ENCODE measurements around the gene ALOX15B. TPM values are rescaled to one million over a fixed set of nuclear protein-coding genes. Genes with fewer than 3 reads are reported as not detected.
A peak's percentile ranks its signal among the peaks of the same experiment; 100 is the strongest.
"Not testable (repeated sequence)": the region's sequence is repeated elsewhere in the genome, so short reads cannot be mapped to it uniquely, and the experiment has no call there.

Gene ALOX15B
- total RNA-seq, 5 donors from 2014 or later (not counting 1 experiment from before 2014, with no cell fraction given) = 0.10 to 0.20 (median 0.13) TPM; not detected in 2

- no peaks in the 10 kb centered on the region for H3K36me3 ChIP-seq (ENCODE audit: control insufficient read depth in 2 of 2, extremely low read depth in 1 of 2, insufficient read depth in 1 of 2, low read length in 1 of 2)
- no CpG with 5 or more reads among the region's 3 CpGs for WGBS (ENCODE audit: insufficient coverage)
- H3K9me3 Mint-ChIP-seq = no peaks in the 10 kb centered on the region
- peaks cover 6 to 39% of the 10 kb centered on the region in 2 experiments for H3K4me1 ChIP-seq (ENCODE audit: control insufficient read depth in 1 of 2, extremely low read depth in 1 of 2, insufficient read depth in 2 of 2, low read length in 2 of 2)
- ChIA-PET POLR2A (interaction anchor here in 1 of 2 donors (0.5 kb wide), 1 partner anchor 150 kb away, joined by 3 read pairs; no protein-coding TSS in a partner anchor), CTCF (interaction anchor here (0.5 to 1.9 kb wide), 7 partner anchors 14 to 313 kb away, joined by 3 to 10 read pairs (median 5); no protein-coding TSS in a partner anchor)
- peaks cover 8 to 68% of the 10 kb centered on the region in 2 experiments for H3K27me3 ChIP-seq (replicated peaks in 1 of 2; ENCODE audit: control insufficient read depth in 2 of 2, extremely low read depth in 1 of 2, insufficient read depth in 2 of 2, low read length in 1 of 2)
- ATAC-seq (replicated peaks in 1 of 4) = no peak
- H3K27me3 Mint-ChIP-seq = peaks cover 36 to 49% of the 10 kb centered on the region in 2 donors
- peak overlapping the region in 1 of 3 donors; percentile 71 for H3K4me3 Mint-ChIP-seq
- H3K9me3 ChIP-seq = no peaks in the 10 kb centered on the region
- H3K27ac ChIP-seq (ENCODE audit: low read length) = no peak overlapping the region
- H3K4me3 ChIP-seq (ENCODE audit: control insufficient read depth in 1 of 2, extremely low read depth in 1 of 2, low read length in 1 of 2) = no peak overlapping the region
- H3K36me3 Mint-ChIP-seq = no peaks in the 10 kb centered on the region
- peaks cover 31 to 37% (median 33%) of the 10 kb centered on the region in 3 donors for H3K4me1 Mint-ChIP-seq
- H3K27ac Mint-ChIP-seq = no peak overlapping the region
- no peak for DNase-seq
Measured at GRCh38 chr17:8075081-8075480, 36.2 kb downstream of the ALOX15B start.

GRCh38 chr17:8075574-8076342 lies 36.9 kb downstream of the ALOX15B start:
- 90% methylated on average over 6 of the region's 14 CpGs for WGBS (ENCODE audit: insufficient coverage)
- peaks cover 36 to 41% (median 36%) of the 10 kb centered on the region in 3 donors for H3K4me1 Mint-ChIP-seq
- no peak overlapping the region for H3K27ac Mint-ChIP-seq
- DNase-seq = no peak
- Histone ChIP-seq H3K27me3 (replicated peaks in 1 of 2; ENCODE audit: control insufficient read depth in 2 of 2, extremely low read depth in 1 of 2, insufficient read depth in 2 of 2, low read length in 1 of 2) (peaks cover 8 to 67% of the 10 kb centered on the region in 2 experiments), H3K27ac (ENCODE audit: low read length) (no peak overlapping the region), H3K36me3 (ENCODE audit: control insufficient read depth in 2 of 2, extremely low read depth in 1 of 2, insufficient read depth in 1 of 2, low read length in 1 of 2) (no peaks in the 10 kb centered on the region), H3K4me1 (ENCODE audit: control insufficient read depth in 1 of 2, extremely low read depth in 1 of 2, insufficient read depth in 2 of 2, low read length in 2 of 2) (peaks cover 6 to 45% of the 10 kb centered on the region in 2 experiments), H3K9me3 (no peaks in the 10 kb centered on the region), H3K4me3 (ENCODE audit: control insufficient read depth in 1 of 2, extremely low read depth in 1 of 2, low read length in 1 of 2) (no peak overlapping the region)
- no peak for ATAC-seq (replicated peaks in 1 of 4)
- no peaks in the 10 kb centered on the region for H3K36me3 Mint-ChIP-seq
- H3K9me3 Mint-ChIP-seq = no peaks in the 10 kb centered on the region
- POLR2A ChIA-PET = no interaction called here
- H3K27me3 Mint-ChIP-seq = peaks cover 32 to 43% of the 10 kb centered on the region in 2 donors
- H3K4me3 Mint-ChIP-seq = no peak overlapping the region
- CTCF ChIA-PET = interaction anchor here in 1 of 2 donors (1.1 to 1.9 kb wide), 2 partner anchors 15 to 35 kb away, joined by 5 to 10 read pairs; no protein-coding TSS in a partner anchor

- CTCF ChIA-PET = interaction anchor here in 1 of 2 donors (0.6 kb wide), 1 partner anchor 141 kb away, joined by 3 read pairs; no protein-coding TSS in a partner anchor
- Histone ChIP-seq H3K27me3 (replicated peaks in 1 of 2; ENCODE audit: control insufficient read depth in 2 of 2, extremely low read depth in 1 of 2, insufficient read depth in 2 of 2, low read length in 1 of 2) (peaks cover 8 to 58% of the 10 kb centered on the region in 2 experiments), H3K27ac (ENCODE audit: low read length) (no peak overlapping the region), H3K4me1 (ENCODE audit: control insufficient read depth in 1 of 2, extremely low read depth in 1 of 2, insufficient read depth in 2 of 2, low read length in 2 of 2) (peaks cover 6 to 45% of the 10 kb centered on the region in 2 experiments), H3K36me3 (ENCODE audit: control insufficient read depth in 2 of 2, extremely low read depth in 1 of 2, insufficient read depth in 1 of 2, low read length in 1 of 2) (no peaks in the 10 kb centered on the region), H3K9me3 (no peaks in the 10 kb centered on the region), H3K4me3 (ENCODE audit: control insufficient read depth in 1 of 2, extremely low read depth in 1 of 2, low read length in 1 of 2) (no peak overlapping the region)
- H3K4me1 Mint-ChIP-seq = peaks cover 36 to 44% (median 39%) of the 10 kb centered on the region in 3 donors
- peaks cover under 1% of the 10 kb centered on the region for H3K36me3 Mint-ChIP-seq
- no peaks in the 10 kb centered on the region for H3K9me3 Mint-ChIP-seq
- ATAC-seq (replicated peaks in 1 of 4) = no peak
- DNase-seq = no peak
- H3K4me3 Mint-ChIP-seq = no peak overlapping the region
- POLR2A ChIA-PET = no interaction called here
- H3K27me3 Mint-ChIP-seq = peaks cover 27 to 36% of the 10 kb centered on the region in 2 donors
- H3K27ac Mint-ChIP-seq = no peak overlapping the region
- WGBS (ENCODE audit: insufficient coverage) = 82% methylated on average over 10 of the region's 13 CpGs
Measured at GRCh38 chr17:8076502-8077266, 37.8 kb downstream of the ALOX15B start.

- peaks cover 4 to 34% of the 10 kb centered on the region in 2 experiments for H3K4me1 ChIP-seq (ENCODE audit: control insufficient read depth in 1 of 2, extremely low read depth in 1 of 2, insufficient read depth in 2 of 2, low read length in 2 of 2)
- H3K27ac Mint-ChIP-seq; H3K4me3 ChIP-seq (ENCODE audit: control insufficient read depth in 1 of 2, extremely low read depth in 1 of 2, low read length in 1 of 2); H3K36me3 Mint-ChIP-seq; H3K9me3 Mint-ChIP-seq; POLR2A ChIA-PET; DNase-seq; H3K36me3 ChIP-seq (ENCODE audit: control insufficient read depth in 2 of 2, extremely low read depth in 1 of 2, insufficient read depth in 1 of 2, low read length in 1 of 2); ATAC-seq (replicated peaks in 1 of 4); CTCF ChIA-PET; H3K9me3 ChIP-seq; H3K27ac ChIP-seq (ENCODE audit: low read length): not testable (repeated sequence)
- H3K27me3 ChIP-seq (replicated peaks in 1 of 2; ENCODE audit: control insufficient read depth in 2 of 2, extremely low read depth in 1 of 2, insufficient read depth in 2 of 2, low read length in 1 of 2) = peaks cover 8 to 45% of the 10 kb centered on the region in 2 experiments
- WGBS (ENCODE audit: insufficient coverage) = no CpG with 5 or more reads among the region's 5 CpGs
- H3K4me1 Mint-ChIP-seq = peaks cover 29 to 38% (median 33%) of the 10 kb centered on the region in 3 donors
- H3K4me3 Mint-ChIP-seq = peak overlapping the region in 2 of 3 donors; percentile 31 to 47
- H3K27me3 Mint-ChIP-seq = peaks cover 19 to 26% of the 10 kb centered on the region in 2 donors
Measured at GRCh38 chr17:8077939-8078338, 39.1 kb downstream of the ALOX15B start.

GRCh38 chr17:8079291-8080207 lies 40.7 kb downstream of the ALOX15B start:
- WGBS (ENCODE audit: insufficient coverage) = under 1% methylated on average over 87 of the region's 87 CpGs
- Histone ChIP-seq H3K4me1 (ENCODE audit: control insufficient read depth in 1 of 2, extremely low read depth in 1 of 2, insufficient read depth in 2 of 2, low read length in 2 of 2) (peaks cover 2 to 19% of the 10 kb centered on the region in 2 experiments), H3K4me3 (ENCODE audit: control insufficient read depth in 1 of 2, extremely low read depth in 1 of 2, low read length in 1 of 2) (peak overlapping the region; percentile 70 to 71), H3K27ac (ENCODE audit: low read length) (peak overlapping the region; percentile 65), H3K9me3 (no peaks in the 10 kb centered on the region), H3K27me3 (replicated peaks in 1 of 2; ENCODE audit: control insufficient read depth in 2 of 2, extremely low read depth in 1 of 2, insufficient read depth in 2 of 2, low read length in 1 of 2) (peaks cover 6 to 35% of the 10 kb centered on the region in 2 experiments), H3K36me3 (ENCODE audit: control insufficient read depth in 2 of 2, extremely low read depth in 1 of 2, insufficient read depth in 1 of 2, low read length in 1 of 2) (no peaks in the 10 kb centered on the region)
- Mint-ChIP-seq H3K4me3 (peak overlapping the region; percentile 85 to 91 (median 87)), H3K4me1 (peaks cover 14 to 22% (median 20%) of the 10 kb centered on the region in 3 donors), H3K27me3 (peaks cover 6 to 11% of the 10 kb centered on the region in 2 donors), H3K9me3 (no peaks in the 10 kb centered on the region), H3K36me3 (peaks cover 4% of the 10 kb centered on the region), H3K27ac (peak overlapping the region; percentile 59 to 84)
- ATAC-seq (replicated peaks in 1 of 4) (peak; percentile 83 to 87 (median 84)), DNase-seq (peak; percentile 47 to 89 (median 70))
- CTCF ChIA-PET = interaction anchor here (0.6 to 1.3 kb wide), 12 partner anchors 10 to 342 kb away, joined by 3 to 11 read pairs (median 4); no protein-coding TSS in a partner anchor
- POLR2A ChIA-PET = interaction anchor here in 1 of 2 donors (0.7 kb wide), 1 partner anchor 31 kb away, joined by 3 read pairs; no protein-coding TSS in a partner anchor

All from T-cell (primary cell).